Mucosa of descending colon (tissue), 3 donors: Measurements from ENCODE around the gene FAM118B. TPM values are rescaled to one million over a fixed set of nuclear protein-coding genes. Genes with fewer than 3 reads are reported as not detected.
A peak's percentile ranks its signal among the peaks of the same experiment; 100 is the strongest.

Experiments used
- ATAC-seq: fragments of 200-7000 bp; cut with Tn5 transposase; one replicate; pipeline ENCODE4 v1.9.1; 2020; ENCODE audit warnings: mild to moderate bottlenecking, moderate library complexity
- DNase-seq, 3 donors: peaks; one replicate each; pipeline ENCODE4 v3.0.0-alpha.2; 2020
- H3K36me3 ChIP-seq: fragments of 200-600 bp; one replicate; pipeline ENCODE4 v1.8.0; 2021; ENCODE audit warnings: low read depth, mild to moderate bottlenecking
- H3K4me1 ChIP-seq: fragments of 200-600 bp; one replicate; pipeline ENCODE4 v1.8.0; 2021; ENCODE audit warnings: low read depth, mild to moderate bottlenecking
- H3K4me3 ChIP-seq: fragments of 200-600 bp; one replicate; pipeline ENCODE4 v1.8.0; 2021; ENCODE audit warnings: mild to moderate bottlenecking
- H3K9me3 ChIP-seq: fragments of 200-600 bp; one replicate; pipeline ENCODE4 v1.8.0; 2021; ENCODE audit warnings: mild to moderate bottlenecking
- intact Hi-C, 2 donors: fragments of 100-400 bp; cut with DNase I in 1 of 2; cut with micrococcal nuclease in 1 of 2; formaldehyde crosslinking; loops; one replicate each; pipeline versions ENCODE4 v1.11.0 to v1.11.1; 2022; cut with DNase I, micrococcal nuclease
- total RNA-seq, 3 donors: library from RNA; stranded (reverse); fragmentation: NEBNext Ultra II Directional in 2 of 3; extraction: Animal tissue kit (Norgen Biotek cat#: 25700) in 2 of 3; gene quantifications; one replicate each; pipeline versions ENCODE4 v1.2.1 to v1.2.4, GENCODE V29; 2021 to 2023
- TF ChIP-seq, protein P1 (sequence below): fragments of 200-600 bp; IDR thresholded peaks from one replicate; pipeline ENCODE4 v1.8.0; 2022; ENCODE audit warnings: antibody characterized with exemption, mild to moderate bottlenecking
- donor health status: DM: no; HTN: no; CAD: no; lungs with moderate emphysema.
- donor health status: DM: no; HTN: no; CAD: no.
- donor health status: DM: no; HTN: yes; CAD: no.

The FAM118B gene
- total RNA-seq, 3 donors from 2014 or later, result 35.4 to 62.5 (median 48.5) TPM

GRCh38 chr11:126226334-126227084 is 14.9 kb downstream of the FAM118B start:
- no peak for ATAC-seq
- intact Hi-C loops, result no loop called here
- TF ChIP-seq, protein P1, sequence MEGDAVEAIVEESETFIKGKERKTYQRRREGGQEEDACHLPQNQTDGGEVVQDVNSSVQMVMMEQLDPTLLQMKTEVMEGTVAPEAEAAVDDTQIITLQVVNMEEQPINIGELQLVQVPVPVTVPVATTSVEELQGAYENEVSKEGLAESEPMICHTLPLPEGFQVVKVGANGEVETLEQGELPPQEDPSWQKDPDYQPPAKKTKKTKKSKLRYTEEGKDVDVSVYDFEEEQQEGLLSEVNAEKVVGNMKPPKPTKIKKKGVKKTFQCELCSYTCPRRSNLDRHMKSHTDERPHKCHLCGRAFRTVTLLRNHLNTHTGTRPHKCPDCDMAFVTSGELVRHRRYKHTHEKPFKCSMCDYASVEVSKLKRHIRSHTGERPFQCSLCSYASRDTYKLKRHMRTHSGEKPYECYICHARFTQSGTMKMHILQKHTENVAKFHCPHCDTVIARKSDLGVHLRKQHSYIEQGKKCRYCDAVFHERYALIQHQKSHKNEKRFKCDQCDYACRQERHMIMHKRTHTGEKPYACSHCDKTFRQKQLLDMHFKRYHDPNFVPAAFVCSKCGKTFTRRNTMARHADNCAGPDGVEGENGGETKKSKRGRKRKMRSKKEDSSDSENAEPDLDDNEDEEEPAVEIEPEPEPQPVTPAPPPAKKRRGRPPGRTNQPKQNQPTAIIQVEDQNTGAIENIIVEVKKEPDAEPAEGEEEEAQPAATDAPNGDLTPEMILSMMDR, result no peak

DNA sequence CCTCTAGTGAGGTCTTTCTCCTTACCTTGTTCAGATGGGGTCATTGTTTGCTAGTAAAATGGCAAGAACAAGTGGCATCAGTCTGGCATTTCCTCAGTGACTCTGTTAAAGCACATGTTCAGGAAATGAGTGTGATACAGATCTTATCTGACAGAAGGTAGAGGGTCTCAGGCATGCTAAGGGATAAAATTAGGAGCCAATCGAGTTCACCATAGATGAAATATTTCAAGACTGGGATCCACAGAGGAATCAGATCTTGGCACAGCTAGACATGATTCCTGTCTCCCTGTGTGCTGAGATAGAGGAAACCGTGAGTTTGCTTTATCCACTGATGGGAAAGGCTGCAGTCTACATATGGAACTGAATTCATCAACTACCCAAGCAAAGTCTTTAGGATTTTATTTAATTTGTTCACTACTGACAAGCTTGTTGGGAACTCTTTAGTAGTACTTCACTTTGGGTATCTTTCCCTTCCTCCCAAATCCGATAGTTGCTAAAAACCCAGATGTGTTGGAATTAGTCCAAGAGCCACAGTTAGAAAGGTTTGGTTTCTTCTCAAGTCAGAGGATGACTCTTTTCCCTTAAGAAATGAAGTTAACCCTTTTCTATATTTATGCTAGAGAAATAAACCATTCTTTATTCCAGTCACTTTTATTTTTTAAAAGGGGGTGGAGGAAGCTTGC is 18.4 kb downstream of the FAM118B start:
- H3K36me3 ChIP-seq, result no peaks in the 10 kb centered on the region
- no peak for DNase-seq
- ATAC-seq, result no peak
- no peaks in the 10 kb centered on the region for H3K4me1 ChIP-seq
- TF ChIP-seq, protein P1, result no peak
- intact Hi-C loops, result no loop called here
- no peaks in the 10 kb centered on the region for H3K9me3 ChIP-seq
- H3K4me3 ChIP-seq, result no peak overlapping the region

More at GRCh38 chr11:126226334-126227084, 14.9 kb downstream of the FAM118B start:
- Histone ChIP-seq H3K36me3 (no peaks in the 10 kb centered on the region), H3K4me1 (no peaks in the 10 kb centered on the region), H3K9me3 (no peaks in the 10 kb centered on the region), H3K4me3 (no peak overlapping the region)
- DNase-seq, result no peak

- ATAC-seq (peak; percentile 75), DNase-seq (no peak)
- Histone ChIP-seq H3K4me3 (no peak overlapping the region), H3K4me1 (no peaks in the 10 kb centered on the region), H3K9me3 (no peaks in the 10 kb centered on the region), H3K36me3 (no peaks in the 10 kb centered on the region)
- TF ChIP-seq, protein P1, result no peak
- intact Hi-C loops, result no loop called here
Measured at GRCh38 chr11:126231725-126232459, 20.3 kb downstream of the FAM118B start.

DNA sequence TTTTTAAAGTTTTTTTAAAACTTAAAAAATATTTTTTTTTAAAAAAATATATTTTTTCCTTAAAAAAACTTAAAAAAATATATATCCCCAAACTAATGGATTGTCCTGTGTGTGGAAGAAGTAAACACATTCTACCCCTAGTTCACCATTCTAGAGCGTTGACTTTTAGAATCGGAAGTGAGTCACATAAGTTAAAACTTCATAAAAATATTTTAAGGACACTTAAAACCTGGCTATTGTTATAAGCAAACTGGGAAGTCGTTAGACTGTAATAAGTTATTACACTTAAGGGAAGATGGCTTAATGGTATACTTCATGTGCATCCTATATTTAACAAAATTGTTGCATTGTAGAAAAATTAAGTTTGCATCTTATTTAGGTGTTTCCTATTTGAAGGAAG is 21.1 kb downstream of the FAM118B start:
- Histone ChIP-seq H3K9me3 (no peaks in the 10 kb centered on the region), H3K4me3 (no peak overlapping the region), H3K36me3 (no peaks in the 10 kb centered on the region), H3K4me1 (no peaks in the 10 kb centered on the region)
- intact Hi-C loops, result no loop called here
- TF ChIP-seq, protein P1, result no peak
- DNase-seq (no peak), ATAC-seq (no peak)

- intact Hi-C loops, result no loop called here
- no peak for DNase-seq
- no peak for ATAC-seq
- TF ChIP-seq, protein P1, result no peak
- Histone ChIP-seq H3K36me3 (no peaks in the 10 kb centered on the region), H3K4me3 (no peak overlapping the region), H3K4me1 (no peaks in the 10 kb centered on the region), H3K9me3 (no peaks in the 10 kb centered on the region)
Measured at GRCh38 chr11:126233391-126233790, 21.8 kb downstream of the FAM118B start.
